ENCODE results near the gene ANP32A. TPM values are rescaled to one million over a fixed set of nuclear protein-coding genes. Genes with fewer than 3 reads are reported as not detected.
"Not testable (repeated sequence)": the region's sequence is repeated elsewhere in the genome, so short reads cannot be mapped to it uniquely, and the experiment has no call there.

ANP32A gene
- polyA plus RNA-seq, 5 donors = 272 to 353 (median 306) TPM

DNA sequence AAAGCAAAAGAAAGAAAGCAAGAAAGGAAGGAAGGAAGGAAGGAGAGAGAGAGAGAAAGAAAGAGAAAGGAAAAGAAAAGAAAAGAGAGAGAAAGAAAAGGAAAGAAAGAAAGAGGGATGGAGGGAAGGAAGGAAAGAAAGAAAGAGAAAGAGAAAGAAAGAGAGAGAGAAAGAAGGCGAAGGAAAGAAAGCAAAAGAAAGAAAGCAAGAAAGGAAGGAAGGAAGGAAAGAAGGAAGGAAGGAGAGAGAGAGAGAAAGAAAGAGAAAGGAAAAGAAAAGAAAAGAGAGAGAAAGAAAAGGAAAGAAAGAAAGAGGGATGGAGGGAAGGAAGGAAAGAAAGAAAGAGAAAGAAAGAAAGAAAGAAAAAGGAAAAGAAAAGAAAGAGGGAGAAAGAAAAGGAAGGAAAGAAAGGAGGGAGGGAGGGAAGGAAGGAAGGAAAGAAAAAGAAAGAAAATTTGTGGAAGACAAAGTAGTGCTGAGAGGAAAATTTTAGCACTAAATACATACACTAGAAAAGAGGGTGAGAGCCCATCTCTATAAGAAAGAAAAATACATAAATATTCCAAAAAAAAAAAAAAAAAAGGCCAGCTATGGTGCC, 60.6 kb downstream of the ANP32A start:
- DNase-seq = not testable (repeated sequence)

DNA sequence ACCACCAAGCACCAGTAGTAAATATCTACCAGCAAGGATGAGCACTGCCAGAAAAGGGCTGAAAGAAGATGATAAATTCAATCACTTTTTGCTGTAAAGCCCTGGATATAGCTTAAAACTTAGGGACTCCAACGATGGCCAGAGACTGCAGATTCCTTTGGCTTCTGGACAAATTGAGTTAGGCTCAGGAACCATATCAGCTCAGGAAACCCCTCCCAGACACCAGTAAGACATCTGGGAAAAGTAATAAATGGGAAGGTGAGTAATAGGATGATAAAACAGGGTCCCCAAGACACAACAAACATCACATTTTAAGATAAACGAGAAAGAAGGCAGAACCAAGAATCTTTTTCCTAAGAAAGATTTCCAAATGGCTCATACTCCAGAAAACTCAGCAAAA, 65.0 kb downstream of the ANP32A start:
- DNase-seq = no peak

DNA sequence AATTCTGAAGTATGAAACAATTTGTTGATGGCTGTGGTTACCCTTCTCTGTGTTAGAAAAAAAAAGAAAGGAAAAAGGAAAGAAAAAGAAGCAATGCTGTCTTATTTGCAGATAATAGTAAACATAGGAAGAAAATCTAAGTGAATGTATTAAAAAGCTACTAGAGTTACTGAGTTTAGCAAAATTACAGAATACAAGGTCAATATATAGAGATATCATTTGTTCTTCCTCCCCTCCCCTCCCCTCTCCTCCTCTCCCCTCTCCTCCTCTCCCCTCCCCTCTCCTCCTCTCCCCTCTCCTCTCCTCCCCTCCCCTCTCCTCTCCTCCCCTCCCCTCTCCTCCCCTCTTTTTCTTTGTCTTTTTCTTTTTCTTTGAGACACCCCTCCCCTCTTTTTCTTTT, 69.1 kb downstream of the ANP32A start:
- DNase-seq = no peak

DNA sequence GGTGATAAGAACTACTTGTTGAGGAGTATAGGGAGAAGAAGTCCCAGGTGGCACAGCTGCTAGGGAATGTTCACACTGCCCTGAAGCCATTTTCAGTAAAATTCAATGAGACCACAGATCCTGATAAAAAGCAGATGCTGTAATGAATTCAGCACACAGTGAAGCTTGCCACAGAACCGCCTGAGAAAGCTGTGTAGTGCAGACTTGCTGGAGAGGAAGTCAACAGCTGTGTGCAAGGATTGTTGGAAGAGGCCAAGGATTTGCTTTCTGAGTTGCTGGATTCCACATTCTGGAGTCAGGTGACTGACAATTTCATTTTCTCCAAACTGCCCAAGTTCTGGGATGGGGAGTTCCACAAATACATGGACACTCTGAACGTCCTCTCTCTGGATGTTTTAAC, 70.9 kb downstream of the ANP32A start:
- DNase-seq = no peak

DNA sequence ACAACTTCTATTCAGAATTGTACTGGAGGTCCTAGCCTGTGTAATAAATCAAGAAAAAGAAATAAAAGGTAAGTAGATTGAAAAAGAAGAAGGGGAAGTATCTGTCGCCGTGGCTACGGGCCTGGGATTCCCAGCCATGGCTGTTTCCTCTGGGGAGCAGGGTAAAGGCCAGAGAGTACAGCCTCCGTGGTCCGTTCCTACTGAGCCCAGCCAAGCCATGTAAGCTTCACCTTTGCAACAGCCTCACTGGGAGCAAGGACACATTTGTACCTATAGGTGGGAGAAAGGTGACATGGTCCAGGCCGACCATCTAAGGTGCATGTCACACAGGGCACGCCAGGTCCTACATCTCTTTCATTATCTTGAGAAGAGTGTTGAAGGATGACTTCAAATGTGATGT, 71.3 kb downstream of the ANP32A start:
- no peak for DNase-seq

DNA sequence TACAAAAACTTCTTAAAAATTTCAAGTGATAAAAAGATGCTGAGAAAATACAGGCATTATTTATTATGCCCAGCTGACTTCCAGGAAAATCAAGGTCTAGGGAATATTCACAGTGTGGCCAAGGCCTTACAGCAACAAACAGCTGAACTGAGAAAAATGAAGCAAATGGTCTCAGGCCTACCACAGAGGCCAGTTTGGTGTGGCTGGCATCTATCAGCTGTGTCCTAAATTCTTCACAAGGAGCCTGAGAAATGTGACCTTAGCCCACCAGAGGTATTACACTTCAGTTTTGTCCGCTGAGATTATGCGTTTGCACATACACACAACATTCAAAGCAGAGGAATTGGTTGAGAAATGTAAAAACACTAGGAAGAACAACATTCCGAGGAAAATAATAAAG, 77.4 kb downstream of the ANP32A start:
- no peak for DNase-seq

DNA sequence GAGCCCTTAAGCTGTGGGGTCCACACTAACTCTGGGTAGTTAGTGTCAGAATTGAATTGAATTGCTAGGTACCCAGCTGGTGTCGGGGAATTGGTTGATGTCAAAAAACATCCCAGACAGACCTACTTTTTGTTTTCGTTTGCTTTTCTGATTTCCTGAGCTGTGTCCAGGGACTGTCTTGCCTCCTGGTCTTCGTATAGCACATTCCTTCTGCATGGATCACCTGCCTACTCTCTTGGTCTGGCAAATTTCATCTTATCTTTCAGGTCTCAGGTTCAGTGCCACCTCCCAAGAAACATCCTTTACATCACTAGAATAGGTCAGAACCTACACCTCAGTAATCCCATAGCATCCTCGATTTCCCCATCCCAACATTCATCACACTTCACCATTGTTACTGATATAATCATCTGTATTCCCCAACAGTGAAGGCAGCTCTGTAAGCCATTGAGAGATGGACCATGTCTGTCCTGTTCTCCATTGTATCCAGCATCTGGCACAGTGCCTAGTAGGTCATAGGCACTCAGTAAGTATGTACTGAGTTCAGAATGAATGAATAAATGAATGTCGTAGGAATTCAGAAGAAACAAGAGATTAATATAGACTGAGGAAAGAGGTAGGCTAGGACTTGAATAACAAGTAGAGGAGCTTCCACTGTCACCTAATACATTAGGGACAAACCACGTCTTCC, 81.2 kb downstream of the ANP32A start:
- DNase-seq = no peak

DNA sequence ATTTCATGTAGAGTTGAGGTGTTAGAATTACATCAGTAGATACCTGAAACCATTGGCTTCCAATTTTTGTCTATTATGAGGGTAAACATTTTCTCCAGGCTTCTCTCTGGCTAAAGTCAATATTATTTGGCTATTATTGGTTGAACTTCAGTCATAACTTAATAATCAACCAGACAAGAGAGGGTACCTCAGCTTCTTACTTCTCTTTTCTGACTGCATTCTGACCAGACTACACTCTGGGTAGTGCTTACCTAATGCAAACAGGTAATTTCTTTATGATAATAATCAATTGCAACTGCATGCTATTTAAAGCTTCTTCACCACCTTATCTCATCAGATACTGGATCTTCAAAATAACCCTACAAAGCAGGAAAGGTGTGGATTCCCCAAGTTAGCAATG, 85.1 kb downstream of the ANP32A start:
- DNase-seq = no peak

DNA sequence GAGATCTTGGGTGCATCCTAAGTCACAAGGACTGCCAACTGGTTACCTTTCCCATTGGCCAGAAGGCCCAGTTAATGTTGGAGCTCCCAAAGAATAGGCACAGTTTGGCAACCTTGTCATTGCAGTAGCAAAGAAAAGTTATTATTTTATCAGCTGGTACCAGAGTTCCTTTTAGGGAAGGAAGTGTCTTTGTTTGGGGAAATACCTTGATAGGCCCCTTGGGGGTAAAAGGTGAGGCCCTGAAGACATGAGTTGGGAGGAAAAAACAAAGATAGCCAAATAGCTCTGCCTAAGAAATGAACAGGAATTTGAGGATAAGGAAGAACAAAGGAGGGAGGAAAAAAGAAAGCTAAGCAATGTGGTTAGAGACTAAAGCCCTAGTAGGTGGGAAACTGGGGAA, 85.8 kb downstream of the ANP32A start:
- DNase-seq = no peak

DNA sequence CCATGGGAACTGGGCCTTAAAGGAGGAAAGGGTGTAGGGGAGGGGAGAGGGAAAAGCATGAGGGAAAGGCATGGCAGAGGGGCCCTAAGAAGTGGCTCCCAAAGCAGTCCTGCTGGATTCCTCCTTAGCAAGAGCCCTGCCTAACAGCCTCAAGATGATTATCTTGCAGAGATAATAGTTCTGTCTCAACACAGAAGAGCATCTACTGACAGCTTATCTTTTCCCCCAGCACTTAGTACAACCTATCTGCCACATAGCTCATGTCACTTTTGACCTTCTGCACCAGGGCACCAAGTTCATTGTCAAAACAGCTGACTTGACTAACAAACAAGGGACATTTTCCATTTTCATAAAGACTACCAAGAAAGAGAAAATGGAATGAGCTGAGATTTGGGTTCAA, 86.3 kb downstream of the ANP32A start:
- DNase-seq = no peak

DNA sequence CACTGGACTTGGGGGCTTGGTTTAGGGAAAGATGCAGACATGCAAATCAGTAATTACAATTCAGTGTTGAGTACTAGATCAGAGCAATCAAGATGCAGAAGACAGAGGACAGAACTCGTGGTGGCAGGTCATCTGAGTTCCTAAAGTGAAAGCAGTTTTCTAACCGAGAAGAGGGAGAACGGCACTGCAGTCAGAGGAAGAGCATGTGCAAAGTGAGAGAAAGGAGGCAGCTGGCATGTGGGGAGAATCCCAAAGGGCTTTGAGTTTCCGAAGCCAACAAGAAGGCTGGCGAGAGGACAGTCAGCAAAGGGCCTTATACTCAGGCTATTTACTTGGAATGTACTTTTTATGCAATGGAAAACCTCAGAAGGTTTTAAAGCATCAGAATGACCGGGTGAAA, 87.0 kb downstream of the ANP32A start:
- DNase-seq = no peak

DNA sequence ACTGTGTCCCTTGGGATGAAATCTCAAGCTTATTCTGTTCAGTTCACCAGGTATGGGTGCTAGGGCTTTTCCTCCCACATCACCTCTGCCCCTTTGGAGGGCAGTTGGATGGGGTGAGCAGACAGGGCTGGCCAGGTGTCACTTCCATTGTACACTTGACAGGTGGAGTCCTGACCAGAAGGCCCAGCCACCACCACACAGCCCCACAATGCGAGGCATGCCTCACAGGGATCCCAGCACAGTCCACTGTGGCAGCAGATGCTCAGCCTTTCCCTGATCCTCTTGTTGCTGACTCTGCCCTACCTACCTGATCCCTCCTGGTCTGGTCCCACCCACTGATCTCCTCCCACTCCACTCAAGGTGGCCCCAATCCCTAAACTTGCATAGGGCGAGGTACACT, 88.2 kb downstream of the ANP32A start:
- no peak for DNase-seq

DNA sequence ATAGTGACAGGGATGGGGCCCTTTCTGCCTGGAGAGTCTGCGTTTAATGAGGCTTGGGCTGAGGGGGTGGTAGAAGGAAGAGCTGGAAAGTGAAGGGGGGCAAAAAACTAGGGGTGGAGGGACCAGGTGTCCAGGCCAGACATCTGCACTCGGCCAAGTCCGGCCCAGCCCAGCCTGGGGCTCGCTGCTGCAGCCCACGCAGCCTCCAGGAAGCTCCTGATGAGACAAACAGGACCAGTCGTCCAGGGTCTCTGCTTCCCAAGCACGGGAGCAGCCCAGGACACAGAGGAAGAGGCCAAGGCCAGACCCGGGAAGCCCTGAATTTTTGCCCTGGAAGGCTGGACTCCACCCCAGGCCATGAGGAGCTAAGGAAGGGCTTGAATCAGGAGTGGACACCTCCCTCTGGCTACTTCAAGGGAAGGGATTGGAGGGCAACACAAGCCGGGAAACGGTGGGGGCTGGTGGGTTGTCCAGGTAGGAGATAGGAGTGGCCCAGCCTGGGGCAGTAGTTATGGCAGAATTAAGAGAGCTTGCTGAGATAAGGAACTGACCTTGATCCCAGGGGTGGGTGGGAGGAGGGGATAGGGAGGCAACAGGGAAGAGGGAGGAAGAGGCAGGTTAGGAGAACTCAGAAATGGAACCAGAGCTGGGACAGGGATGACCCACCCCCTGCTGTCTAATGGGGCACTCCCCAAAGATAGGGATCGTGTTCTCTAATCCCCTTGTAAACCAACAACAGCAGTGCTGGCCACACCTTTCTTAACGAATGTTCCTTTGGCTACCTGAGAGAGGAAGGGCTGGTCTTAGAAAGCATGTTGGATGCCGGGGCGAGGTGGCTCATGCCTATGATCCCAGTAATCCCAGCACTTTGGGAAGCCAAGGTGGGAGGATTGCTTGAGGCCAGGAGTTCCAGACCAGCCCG, 89.5 kb downstream of the ANP32A start:
- no peak for DNase-seq

DNA sequence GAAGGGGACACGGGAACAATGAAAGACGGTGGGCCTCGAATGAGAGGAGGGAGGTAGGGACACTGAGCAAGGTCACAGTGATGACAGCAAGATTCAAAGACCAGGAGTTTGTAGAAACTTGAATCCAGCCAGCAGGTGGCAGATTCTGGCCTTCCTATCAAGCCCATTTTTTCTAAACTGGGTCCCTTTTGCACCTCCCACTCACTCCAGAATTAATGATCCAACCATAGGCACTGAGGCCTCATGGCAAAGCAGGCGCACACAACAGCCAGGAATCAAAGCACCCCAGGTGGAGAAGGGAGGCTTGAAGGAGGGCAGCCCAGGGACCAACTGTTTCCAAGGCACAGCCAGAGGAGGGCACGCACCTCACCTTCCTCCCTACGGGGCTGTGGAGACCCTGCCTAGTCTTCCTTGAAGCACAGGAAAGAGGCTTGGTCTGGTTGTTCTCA, 90.2 kb downstream of the ANP32A start:
- peak; percentile 28 for DNase-seq

DNA sequence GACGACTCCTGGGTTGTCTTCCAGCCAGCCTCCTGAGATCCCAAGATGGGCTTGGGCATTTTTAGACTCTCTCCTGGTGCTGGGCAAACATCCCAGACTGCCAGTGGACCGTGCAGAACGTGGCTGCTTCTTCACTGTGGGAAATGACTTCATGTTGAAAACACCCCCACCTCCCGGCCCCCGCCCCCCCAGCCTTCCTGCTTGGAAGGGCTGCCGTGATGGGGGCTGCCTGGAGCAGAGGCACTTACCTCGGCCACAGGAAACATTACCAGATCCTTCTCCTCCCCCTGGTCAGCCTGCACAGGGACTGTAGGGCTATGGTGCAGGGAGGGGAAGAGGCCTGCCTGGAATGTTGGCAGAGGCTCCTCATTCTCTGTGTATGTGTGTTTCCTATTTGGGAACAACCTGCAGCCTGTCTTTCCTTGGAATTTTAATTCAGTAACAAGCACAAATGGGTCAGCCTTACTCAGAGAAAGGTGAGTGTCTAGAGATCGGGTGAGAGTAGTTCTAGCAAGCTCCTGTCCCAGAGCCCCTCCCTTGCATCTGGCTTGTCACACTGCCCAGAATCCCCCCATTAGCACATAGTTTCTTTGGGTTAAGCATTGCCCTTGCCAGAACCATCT, 90.8 kb downstream of the ANP32A start:
- no peak for DNase-seq

Other genes with a start within 250 kb of the ANP32A start
- 10 to 100 TPM; 18.4 to 27.1 (median 20.1) TPM for gene CORO2B, start 241.9 kb downstream of the ANP32A start, polyA plus RNA-seq (ENCODE audit: insufficient read depth in 1 of 5, insufficient read length in 5 of 5, low replicate concordance in 1 of 5)
- 1 to 10 TPM; 2.2 to 8.1 (median 2.4) TPM for gene SPESP1, start 109.6 kb upstream of the ANP32A start, polyA plus RNA-seq (ENCODE audit: insufficient read depth in 1 of 5, insufficient read length in 5 of 5, low replicate concordance in 1 of 5)
- 1 to 10 TPM in 1 of 5 donors, under 1 TPM in 4; 0.33 to 1.2 (median 0.40) TPM for gene NOX5, start 193.8 kb upstream of the ANP32A start, polyA plus RNA-seq (ENCODE audit: insufficient read depth in 1 of 5, insufficient read length in 5 of 5, low replicate concordance in 1 of 5)

Data from right lung (tissue), 5 donors.